Common myeloid progenitor, CD34-positive (primary cell): Measurements from ENCODE around the gene SLC6A2.

ENCODE experiments used
- CTCF ChIA-PET: fragments of 350-600 bp; sonication (Branson Sonifier 250); formaldehyde crosslinking; loops from one replicate; lab custom pipeline; 2021; ENCODE audit warnings: antibody characterized with exemption; lab: Charles Lee
- POLR2A ChIA-PET: fragments of 350-600 bp; sonication (Branson Sonifier 250); formaldehyde crosslinking; loops from one replicate; lab custom pipeline; 2021; ENCODE audit warnings: antibody characterized with exemption; lab: Charles Lee
- DNase-seq, 3 donors: peaks; one replicate each; pipeline versions ENCODE4 v3.0.0 to v3.0.0-alpha.2; 2013
- H3K27ac ChIP-seq, 2 experiments: 1 replicate in 1 of 2; 2 replicates in 1 of 2; pipeline ENCODE4 v1.7.0; 2013; ENCODE audit warnings: inconsistent platforms in 2 of 2, low read length in 2 of 2, mild to moderate bottlenecking in 2 of 2, low read depth in 1 of 2, moderate library complexity in 1 of 2; ENCODE audit not compliant: severe bottlenecking in 2 of 2, insufficient read depth in 1 of 2, poor library complexity in 1 of 2
- H3K27me3 ChIP-seq, 5 experiments: replicated peaks in 2 of 5; 1 replicate in 3 of 5; 2 replicates in 2 of 5; pipeline versions ENCODE4 v1.6.1 to v1.7.0; 2013; ENCODE audit warnings: low read length in 4 of 5, mild to moderate bottlenecking in 2 of 5, moderate library complexity in 2 of 5, inconsistent platforms in 1 of 5; ENCODE audit not compliant: insufficient read depth in 5 of 5, control insufficient read depth in 4 of 5
- H3K36me3 ChIP-seq, 4 experiments: 1 replicate in 2 of 4; 2 replicates in 2 of 4; pipeline versions ENCODE4 v1.6.1 to v1.7.0; 2013; ENCODE audit warnings: low read length in 3 of 4, control low read depth in 1 of 4, mild to moderate bottlenecking in 1 of 4; ENCODE audit not compliant: control insufficient read depth in 4 of 4, insufficient read depth in 4 of 4
- H3K4me1 ChIP-seq, 4 experiments: 1 replicate in 3 of 4; 2 replicates in 1 of 4; pipeline versions ENCODE4 v1.6.1 to v1.7.1; 2013; ENCODE audit warnings: low read length in 3 of 4, mild to moderate bottlenecking in 3 of 4, control low read depth in 1 of 4, inconsistent platforms in 1 of 4, moderate library complexity in 1 of 4; ENCODE audit not compliant: control insufficient read depth in 4 of 4, insufficient read depth in 4 of 4; ENCODE audit errors: control extremely low read depth in 1 of 4
- H3K4me3 ChIP-seq, 7 experiments: 1 replicate in 4 of 7; 2 replicates in 3 of 7; pipeline versions ENCODE4 v1.5.1 to v1.7.0; 2013; ENCODE audit warnings: mild to moderate bottlenecking in 7 of 7, low read length in 6 of 7, moderate library complexity in 6 of 7, inconsistent platforms in 2 of 7, low read depth in 2 of 7, control low read depth in 1 of 7; ENCODE audit not compliant: insufficient read depth in 4 of 7, control insufficient read depth in 1 of 7; ENCODE audit errors: extremely low read depth in 1 of 7
- H3K9me3 ChIP-seq, 5 experiments: 1 replicate in 4 of 5; 2 replicates in 1 of 5; pipeline versions ENCODE4 v1.6.1 to v1.7.1; 2013; ENCODE audit warnings: low read length in 4 of 5, mild to moderate bottlenecking in 2 of 5, inconsistent platforms in 1 of 5, low read depth in 1 of 5, moderate library complexity in 1 of 5; ENCODE audit not compliant: control insufficient read depth in 4 of 5, insufficient read depth in 2 of 5; ENCODE audit errors: control extremely low read depth in 1 of 5
- WGBS: methylation state at CpG from one replicate; pipeline ENCODE4 v1.1.5; 2013; ENCODE audit not compliant: insufficient coverage; 5-methylcytosine and 5-hydroxymethylcytosine counted together

SLC6A2 gene

DNA sequence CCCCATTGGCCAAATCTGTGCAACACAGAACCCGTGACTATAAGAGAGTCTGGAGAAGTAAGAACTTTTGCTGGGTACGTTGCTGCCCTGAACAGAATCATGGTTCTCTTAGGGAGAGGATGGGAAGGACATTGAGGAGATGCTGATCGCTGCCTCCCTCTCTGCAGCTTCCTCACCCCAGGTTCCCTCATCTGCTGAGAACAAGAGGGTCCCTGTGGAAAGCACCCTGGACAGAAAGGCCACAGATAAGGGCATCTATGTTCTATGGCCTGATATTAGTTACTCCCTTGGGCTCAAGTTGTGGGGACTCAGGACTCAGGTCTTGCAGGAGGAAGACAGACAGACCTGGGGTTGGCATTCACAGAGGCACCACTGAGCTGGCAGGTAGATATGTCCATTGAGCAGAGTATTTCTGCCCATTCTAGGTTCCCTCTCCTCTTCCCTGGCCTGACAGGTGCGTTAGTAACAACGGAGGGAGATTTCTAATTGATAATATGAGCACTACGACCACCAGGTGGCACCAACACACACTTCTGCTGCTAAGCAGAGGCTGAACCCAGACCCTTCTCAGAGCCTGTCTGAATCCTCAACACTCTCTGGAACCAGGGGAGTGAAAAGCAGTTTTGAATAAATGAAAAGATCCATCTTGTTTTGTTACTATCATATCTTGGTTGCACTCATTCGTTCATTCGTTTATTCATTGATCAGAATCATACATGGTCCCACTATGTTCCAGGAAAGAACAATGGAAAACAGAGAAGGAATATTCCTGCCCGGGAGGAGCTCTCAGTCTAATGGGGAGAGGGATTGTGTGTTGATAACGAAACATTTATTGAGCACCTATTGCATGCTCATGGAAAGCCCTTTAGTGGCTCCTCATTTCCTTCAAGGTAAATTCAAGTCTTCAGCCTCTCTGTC, 56.4 kb downstream of the SLC6A2 start:
- WGBS, result 58% methylated on average over 3 of the region's 10 CpGs
- Histone ChIP-seq H3K4me1 (no peaks in the 10 kb centered on the region), H3K27ac (no peak overlapping the region), H3K9me3 (no peaks in the 10 kb centered on the region), H3K36me3 (no peaks in the 10 kb centered on the region), H3K4me3 (no peak overlapping the region), H3K27me3 (peaks cover 0 to 5% (median under 1%) of the 10 kb centered on the region in 5 experiments)
- POLR2A ChIA-PET, result interaction anchor here (0.5 kb wide), 1 partner anchor 268 kb away, joined by 3 read pairs; no protein-coding TSS in a partner anchor
- peak; percentile 56 to 81 (median 71) for DNase-seq
- CTCF ChIA-PET, result interaction anchor here (0.7 to 8.2 kb wide), 11 partner anchors 9 to 267 kb away, joined by 3 to 74 read pairs (median 4); no protein-coding TSS in a partner anchor

DNA sequence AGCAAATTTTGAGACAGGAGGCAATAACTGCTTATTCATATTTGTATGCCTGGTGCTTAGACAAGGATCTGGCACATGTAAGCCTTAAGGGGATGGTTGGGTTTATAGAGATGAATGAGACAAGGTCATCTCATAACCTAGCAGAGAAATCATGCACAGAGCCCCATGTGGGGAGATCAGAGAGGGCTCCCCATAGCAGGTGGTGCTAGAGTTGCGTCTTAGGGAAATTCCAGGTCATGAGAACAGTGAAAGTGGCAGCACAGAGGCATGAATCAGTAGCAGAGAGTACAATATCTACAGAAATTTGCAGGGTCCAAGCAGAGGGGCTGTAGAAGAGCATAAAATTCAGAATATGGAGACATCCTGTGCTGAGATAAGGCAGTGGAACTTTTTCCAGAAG, 57.3 kb downstream of the SLC6A2 start:
- 82% methylated on average over 1 of the region's 1 CpG for WGBS
- Histone ChIP-seq H3K4me3 (no peak overlapping the region), H3K36me3 (no peaks in the 10 kb centered on the region), H3K27me3 (peaks cover 0 to 5% (median 3%) of the 10 kb centered on the region in 5 experiments), H3K27ac (no peak overlapping the region), H3K4me1 (no peaks in the 10 kb centered on the region), H3K9me3 (no peaks in the 10 kb centered on the region)
- no peak for DNase-seq
- POLR2A ChIA-PET, result interaction anchor here (0.5 kb wide), 1 partner anchor 269 kb away, joined by 3 read pairs; no protein-coding TSS in a partner anchor
- CTCF ChIA-PET, result interaction anchor here (1.0 to 8.2 kb wide), 7 partner anchors 10 to 268 kb away, joined by 3 to 74 read pairs (median 5); no protein-coding TSS in a partner anchor

DNA sequence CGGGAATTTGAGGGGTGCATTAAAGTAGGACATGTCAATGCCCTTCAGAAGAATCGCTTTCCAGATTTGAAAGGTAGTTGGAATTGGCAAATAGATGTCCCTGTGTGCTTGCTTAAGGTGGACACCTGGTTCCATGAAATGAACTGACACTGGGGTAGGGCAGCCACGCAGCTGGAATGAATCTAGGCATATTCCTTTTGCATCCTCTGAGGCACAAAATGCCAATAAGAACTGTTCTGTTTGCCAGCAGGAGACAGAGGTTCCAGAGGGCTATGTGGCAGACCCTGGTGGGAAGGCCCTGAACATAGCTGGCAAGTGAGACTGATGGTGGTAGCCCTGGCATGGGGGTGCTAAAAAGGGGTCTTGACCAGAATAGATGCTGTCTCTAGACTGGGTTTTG, 61.5 kb downstream of the SLC6A2 start:
- 95% methylated on average over 3 of the region's 3 CpGs for WGBS
- DNase-seq, result no peak
- ChIA-PET POLR2A (no interaction called here), CTCF (interaction anchor here (1.0 to 4.3 kb wide), 3 partner anchors 14 to 253 kb away, joined by 3 to 25 read pairs (median 4); no protein-coding TSS in a partner anchor)
- no peaks in the 10 kb centered on the region for H3K36me3 ChIP-seq
- peaks cover 0 to 5% (median 4%) of the 10 kb centered on the region in 5 experiments for H3K27me3 ChIP-seq
- H3K4me1 ChIP-seq, result no peaks in the 10 kb centered on the region
- H3K9me3 ChIP-seq, result no peaks in the 10 kb centered on the region
- no peak overlapping the region for H3K27ac ChIP-seq
- no peak overlapping the region for H3K4me3 ChIP-seq

DNA sequence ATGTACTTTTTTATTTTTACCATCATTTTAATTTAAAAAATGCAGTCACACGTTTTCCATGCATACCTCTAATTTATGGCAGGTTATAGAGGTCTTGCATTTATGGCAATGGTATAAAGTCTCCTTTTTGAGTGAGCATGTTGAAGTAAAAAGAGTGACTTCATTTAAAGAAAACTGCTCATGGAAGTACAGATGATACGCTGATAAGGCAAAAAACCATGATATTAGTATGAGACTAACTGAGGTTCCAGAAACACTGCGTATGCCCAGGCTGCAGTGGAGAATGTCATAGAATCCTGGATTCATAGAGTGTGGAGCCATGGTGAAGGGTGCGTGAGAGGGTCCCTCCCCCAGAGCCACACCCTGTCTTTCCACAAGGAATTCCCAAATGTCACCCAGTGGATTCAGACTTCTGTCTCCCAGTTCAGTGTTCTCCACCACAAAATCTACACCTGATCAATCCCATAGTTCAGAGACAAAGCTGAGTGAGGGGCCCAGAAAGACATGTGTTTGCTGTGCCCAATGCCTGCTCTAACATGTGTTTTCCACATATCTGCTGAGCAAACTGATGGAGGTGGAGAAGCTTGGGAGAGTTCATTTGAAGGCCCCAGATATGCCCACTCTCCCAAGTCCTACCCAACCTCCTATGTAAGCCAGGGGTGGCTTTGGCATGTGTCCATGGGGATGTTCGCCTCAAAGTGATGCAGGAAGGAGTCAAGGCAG, 69.4 kb downstream of the SLC6A2 start:
- ChIA-PET CTCF (no interaction called here), POLR2A (no interaction called here)
- peaks cover 0 to 3% (median 0%) of the 10 kb centered on the region in 5 experiments for H3K27me3 ChIP-seq
- no peak for DNase-seq
- 96% methylated on average over 3 of the region's 5 CpGs for WGBS
- H3K9me3 ChIP-seq, result peaks cover 0 to 1% (median 0%) of the 10 kb centered on the region in 5 experiments
- no peak overlapping the region for H3K27ac ChIP-seq
- H3K4me3 ChIP-seq, result no peak overlapping the region
- H3K4me1 ChIP-seq, result no peaks in the 10 kb centered on the region
- H3K36me3 ChIP-seq, result no peaks in the 10 kb centered on the region

DNA sequence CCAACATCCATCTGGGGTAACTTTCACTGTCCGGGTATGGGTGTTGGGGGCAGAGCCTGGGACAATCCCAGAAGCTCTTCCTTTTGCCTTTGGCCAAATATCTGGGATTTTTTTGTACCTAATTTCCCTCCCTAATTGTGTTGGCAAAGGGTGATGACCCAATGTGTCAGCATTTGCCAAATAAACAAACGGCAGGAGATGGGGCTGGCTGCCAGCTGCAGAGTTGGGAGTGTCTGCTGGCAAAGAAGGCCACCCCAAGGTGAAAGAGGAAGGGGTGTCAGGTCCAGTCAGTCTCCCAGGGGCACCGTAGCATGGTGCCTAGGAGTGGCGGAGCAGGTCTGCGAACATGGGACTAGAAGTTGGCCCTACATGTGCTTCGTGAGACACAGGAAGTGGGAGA, 73.0 kb downstream of the SLC6A2 start:
- no peak overlapping the region for H3K27ac ChIP-seq
- ChIA-PET POLR2A (no interaction called here), CTCF (no interaction called here)
- no peaks in the 10 kb centered on the region for H3K36me3 ChIP-seq
- no peak overlapping the region for H3K4me3 ChIP-seq
- H3K9me3 ChIP-seq, result no peaks in the 10 kb centered on the region
- WGBS, result 84% methylated on average over 4 of the region's 6 CpGs
- no peaks in the 10 kb centered on the region for H3K4me1 ChIP-seq
- no peak for DNase-seq
- H3K27me3 ChIP-seq, result peaks cover 0 to 7% (median 1%) of the 10 kb centered on the region in 5 experiments

DNA sequence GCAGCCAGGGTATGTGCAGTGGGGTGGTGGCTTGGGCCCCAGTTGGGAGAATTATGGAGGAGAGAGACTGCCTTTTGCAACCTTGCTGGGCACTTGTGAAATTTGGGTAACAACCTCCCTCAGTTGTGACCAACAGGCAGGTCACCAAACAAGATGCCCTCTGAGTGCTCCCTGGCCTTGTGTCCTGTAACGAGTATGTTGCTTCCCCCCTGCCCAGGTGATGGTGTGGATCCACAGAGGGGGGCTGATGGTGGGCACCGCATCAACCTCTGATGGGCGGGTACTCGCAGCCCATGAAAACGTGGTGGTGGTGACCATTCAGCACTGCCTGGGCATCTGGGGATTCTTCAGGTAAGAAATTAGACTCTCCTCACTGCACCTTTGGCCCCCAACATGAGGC, 74.3 kb downstream of the SLC6A2 start:
- Histone ChIP-seq H3K36me3 (no peaks in the 10 kb centered on the region), H3K4me3 (no peak overlapping the region), H3K27ac (no peak overlapping the region), H3K9me3 (no peaks in the 10 kb centered on the region), H3K27me3 (peaks cover 0 to 7% (median 1%) of the 10 kb centered on the region in 5 experiments), H3K4me1 (no peaks in the 10 kb centered on the region)
- DNase-seq, result no peak
- 84% methylated on average over 5 of the region's 5 CpGs for WGBS
- ChIA-PET POLR2A (no interaction called here), CTCF (no interaction called here)
